ENCODE results near the gene AEN.

GRCh38 chr15:88655103-88655553, 34.0 kb downstream of the AEN start:
- TF ChIP-seq POLR2A (IDR thresholded peaks at IDR 0.05; ENCODE audit: extremely low read depth, insufficient read length): no peak
- TF ChIP-seq CTCF (IDR thresholded peaks at IDR 0.05; ENCODE audit: low read depth, low read length): no peak
- no peak for TF ChIP-seq MAX (IDR thresholded peaks at IDR 0.05; ENCODE audit: low read depth, low read length)
